NCI-H69 (cell line): ENCODE measurements around the gene STAT6.
A peak's percentile ranks its signal among the peaks of the same experiment; 100 is the strongest.

ENCODE experiments used
- DNase-seq: peaks from one replicate; lab custom pipeline; 2025; lab: John Stamatoyannopoulos, UW

Gene STAT6

GRCh38 chr12:57111031-57111734, at the start of gene STAT6:
STAT6 (minus strand) TSS chr12:57111362; CDS start chr12:57108278, 3,084 bp downstream.
- peak; percentile 14 for DNase-seq

GRCh38 chr12:57160741-57161140, 49.6 kb upstream of the STAT6 start:
- DNase-seq: no peak

- no peak for DNase-seq
Measured at GRCh38 chr12:57160040-57160439, 48.9 kb upstream of the STAT6 start.

GRCh38 chr12:57159311-57159710, 48.1 kb upstream of the STAT6 start:
- DNase-seq: no peak

- DNase-seq: peak; percentile 43
Measured at GRCh38 chr12:57158665-57159064, 47.5 kb upstream of the STAT6 start.

GRCh38 chr12:57158186-57158585, 47.0 kb upstream of the STAT6 start:
- DNase-seq: no peak

- DNase-seq: no peak
Measured at GRCh38 chr12:57157588-57158173, 46.5 kb upstream of the STAT6 start.

GRCh38 chr12:57156701-57157403, 45.7 kb upstream of the STAT6 start:
- DNase-seq: no peak

- DNase-seq: no peak
Measured at GRCh38 chr12:57154804-57155434, 43.8 kb upstream of the STAT6 start.

GRCh38 chr12:57154076-57154475, 42.9 kb upstream of the STAT6 start:
- DNase-seq: no peak

- no peak for DNase-seq
Measured at GRCh38 chr12:57153415-57153997, 42.3 kb upstream of the STAT6 start.

GRCh38 chr12:57152639-57153038, 41.5 kb upstream of the STAT6 start:
- DNase-seq: no peak

GRCh38 chr12:57151741-57152630, 40.8 kb upstream of the STAT6 start:
- DNase-seq: peak; percentile 91

GRCh38 chr12:57150400-57151000, 39.3 kb upstream of the STAT6 start:
- no peak for DNase-seq

- DNase-seq: no peak
Measured at GRCh38 chr12:57149245-57149900, 38.2 kb upstream of the STAT6 start.

GRCh38 chr12:57148469-57149244, 37.5 kb upstream of the STAT6 start:
- no peak for DNase-seq

GRCh38 chr12:57146961-57147944, 36.1 kb upstream of the STAT6 start, which contains the start of gene LRP1-AS:
LRP1-AS (minus strand) TSS chr12:57147619.
- peak; percentile 34 for DNase-seq

- DNase-seq: no peak
Measured at GRCh38 chr12:57146092-57146491, 34.9 kb upstream of the STAT6 start.
